OCI-LY1 (cell line): Measurements from ENCODE around the gene ABLIM1.

Experiments used
- H2AFZ ChIP-seq: fragments of 200-600 bp; sonication (generic), shearing (Covaris generic); 2 replicates; pipeline ENCODE4 v1.6.0; 2014; ENCODE audit warnings: antibody characterized with exemption, mild to moderate bottlenecking, low read length
- H3F3A ChIP-seq: fragments of 200-600 bp; sonication (generic), shearing (Covaris generic); 2 replicates; pipeline ENCODE4 v1.6.0; 2014; ENCODE audit warnings: mild to moderate bottlenecking, antibody characterized with exemption, low read length, moderate library complexity; ENCODE audit not compliant: insufficient read depth
- H3K27ac ChIP-seq: fragments of 200-600 bp; sonication (generic); 2 replicates; pipeline ENCODE4 v1.5.1; 2014; ENCODE audit warnings: low read length, mixed run types, mild to moderate bottlenecking, low read depth; ENCODE audit not compliant: poor library complexity, severe bottlenecking
- H3K27me3 ChIP-seq: fragments of 200-600 bp; sonication (generic); 2 replicates; pipeline ENCODE4 v1.6.0; 2014; ENCODE audit warnings: antibody characterized with exemption, mild to moderate bottlenecking, low read length, moderate library complexity; ENCODE audit not compliant: insufficient read depth
- H3K36me3 ChIP-seq: fragments of 200-600 bp; sonication (generic); 2 replicates; pipeline ENCODE4 v1.6.1; 2014; ENCODE audit warnings: mild to moderate bottlenecking, antibody characterized with exemption, low read length, moderate library complexity, mixed read lengths; ENCODE audit not compliant: insufficient read depth
- H3K4me1 ChIP-seq: fragments of 200-600 bp; sonication (generic); 2 replicates; pipeline ENCODE4 v1.5.1; 2014; ENCODE audit warnings: mild to moderate bottlenecking, low read length, moderate library complexity; ENCODE audit not compliant: insufficient read depth, severe bottlenecking
- H3K4me2 ChIP-seq: fragments of 200-600 bp; sonication (generic), shearing (Covaris generic); 2 replicates; pipeline ENCODE4 v1.6.1; 2014; ENCODE audit warnings: low read length
- H3K4me3 ChIP-seq: fragments of 200-600 bp; sonication (generic); 2 replicates; pipeline ENCODE4 v1.5.1; 2014; ENCODE audit warnings: low read length, low read depth, mild to moderate bottlenecking, mixed read lengths; ENCODE audit not compliant: poor library complexity, severe bottlenecking
- H3K79me2 ChIP-seq: fragments of 200-600 bp; shearing (Covaris generic); 2 replicates; pipeline ENCODE4 v1.6.1; 2016; ENCODE audit warnings: mixed run types, low read length, mixed read lengths; ENCODE audit not compliant: insufficient read depth
- H3K9ac ChIP-seq: fragments of 200-600 bp; sonication (generic), shearing (Covaris generic); 2 replicates; pipeline ENCODE4 v1.6.1; 2014; ENCODE audit warnings: mild to moderate bottlenecking, low read length, mixed read lengths
- H3K9me2 ChIP-seq: fragments of 200-600 bp; sonication (generic), shearing (Covaris generic); 2 replicates; pipeline ENCODE4 v1.6.1; 2014; ENCODE audit warnings: low read depth, mild to moderate bottlenecking, low read length, mixed read lengths
- H3K9me3 ChIP-seq: fragments of 200-600 bp; shearing (Covaris generic); 2 replicates; pipeline ENCODE4 v1.6.1; 2014; ENCODE audit warnings: low read length, mixed read lengths
- H4K20me1 ChIP-seq: fragments of 200-600 bp; sonication (generic), shearing (Covaris generic); 2 replicates; pipeline ENCODE4 v1.6.0; 2016; ENCODE audit warnings: mild to moderate bottlenecking, low read length; ENCODE audit not compliant: insufficient read depth
- CTCF ChIP-seq: fragments of 200-600 bp; sonication (generic), shearing (Covaris generic); IDR thresholded peaks from 2 replicates; pipeline ENCODE4 v1.5.1; 2017; ENCODE audit warnings: mild to moderate bottlenecking, antibody characterized with exemption, low read length, moderate library complexity, mixed read lengths
- EZH2 ChIP-seq: fragments of 200-600 bp; sonication (generic), shearing (Covaris generic); IDR thresholded peaks from 2 replicates; pipeline ENCODE4 v1.8.0; 2017; ENCODE audit warnings: borderline replicate concordance, mixed run types, mild to moderate bottlenecking, antibody characterized with exemption, low read length, moderate library complexity, mixed read lengths

Gene ABLIM1

GRCh38 chr10:114525368-114525949, 132.6 kb downstream of the ABLIM1 start:
- peaks cover 3% of the 10 kb centered on the region; the same call in 1 of the 2 replicates for H3K36me3 ChIP-seq
- H3K4me1 ChIP-seq, result peaks cover 54% of the 10 kb centered on the region
- TF ChIP-seq CTCF (no peak), EZH2 (no peak)
- H3K9me3 ChIP-seq, result no peaks in the 10 kb centered on the region
- H3K4me3 ChIP-seq, result peak overlapping the region; percentile 67
- H3K27ac ChIP-seq, result peak overlapping the region; percentile 96
- peak overlapping the region; percentile 73 for H3K9ac ChIP-seq
- H3K4me2 ChIP-seq, result peak overlapping the region; percentile 73
- peaks cover 30% of the 10 kb centered on the region for H3K79me2 ChIP-seq
- H3F3A ChIP-seq, result no peaks in the 10 kb centered on the region
- H3K9me2 ChIP-seq, result no peaks in the 10 kb centered on the region
- H3K27me3 ChIP-seq, result no peaks in the 10 kb centered on the region
- no peaks in the 10 kb centered on the region for H4K20me1 ChIP-seq
- no peak overlapping the region for H2AFZ ChIP-seq

- Histone ChIP-seq H3K4me3 (peak overlapping the region; percentile 67), H3K9me2 (no peaks in the 10 kb centered on the region), H3K9me3 (no peaks in the 10 kb centered on the region), H3K27me3 (no peaks in the 10 kb centered on the region), H3K79me2 (peaks cover 31% of the 10 kb centered on the region), H3K36me3 (peaks cover 3% of the 10 kb centered on the region), H3K27ac (no peak overlapping the region), H3K9ac (no peak overlapping the region), H4K20me1 (no peaks in the 10 kb centered on the region), H3K4me1 (peaks cover 68% of the 10 kb centered on the region), H3K4me2 (peak overlapping the region; percentile 73), H2AFZ (no peak overlapping the region), H3F3A (no peaks in the 10 kb centered on the region)
- no peak; the same call in 1 of the 2 replicates for TF ChIP-seq CTCF
- TF ChIP-seq EZH2, result no peak
Observed at GRCh38 chr10:114523876-114524275, 134.2 kb downstream of the ABLIM1 start.

GRCh38 chr10:114521255-114521654, 136.8 kb downstream of the ABLIM1 start:
- H3K79me2 ChIP-seq, result peaks cover 39% of the 10 kb centered on the region
- no peaks in the 10 kb centered on the region for H3K9me2 ChIP-seq
- TF ChIP-seq EZH2 (no peak), CTCF (no peak)
- no peaks in the 10 kb centered on the region for H4K20me1 ChIP-seq
- H3K27me3 ChIP-seq, result no peaks in the 10 kb centered on the region
- no peak overlapping the region for H3K9ac ChIP-seq
- H3K4me3 ChIP-seq, result no peak overlapping the region
- no peaks in the 10 kb centered on the region for H3K9me3 ChIP-seq
- H2AFZ ChIP-seq, result no peak overlapping the region
- peaks cover 81% of the 10 kb centered on the region for H3K4me1 ChIP-seq
- H3K27ac ChIP-seq, result no peak overlapping the region
- H3K36me3 ChIP-seq, result peaks cover 3% of the 10 kb centered on the region
- H3K4me2 ChIP-seq, result no peak overlapping the region
- no peaks in the 10 kb centered on the region for H3F3A ChIP-seq
